Heart right ventricle (tissue), 16 donors: Measurements from ENCODE around the gene PLA2G2C. TPM values are rescaled to one million over a fixed set of nuclear protein-coding genes. Genes with fewer than 3 reads are reported as not detected.

Experiments used
- ATAC-seq, 8 donors: fragments of 200-7000 bp; cut with Tn5 transposase; one replicate each; pipeline ENCODE4 v1.9.1; 2020; ENCODE audit warnings: mild to moderate bottlenecking in 8 of 8, moderate library complexity in 8 of 8, moderate number of reproducible peaks in 1 of 8
- DNase-seq, 2 donors: peaks; one replicate each; pipeline ENCODE4 v3.0.0-alpha.2; 2020
- H3K27ac ChIP-seq, 10 donors: fragments of 200-600 bp; sonication (generic) in 2 of 10; one replicate each; pipeline versions ENCODE4 v1.5.0 to v1.8.0; 2020 to 2022; ENCODE audit warnings: mild to moderate bottlenecking in 3 of 10
- H3K27me3 ChIP-seq, 7 donors: fragments of 200-600 bp; one replicate each; pipeline ENCODE4 v1.8.0; 2021 to 2022; ENCODE audit warnings: mild to moderate bottlenecking in 2 of 7
- H3K36me3 ChIP-seq, 9 donors: fragments of 200-600 bp; sonication (generic) in 1 of 9; one replicate each; pipeline versions ENCODE4 v1.5.0 to v1.8.0; 2020 to 2022; ENCODE audit warnings: mild to moderate bottlenecking in 2 of 9
- H3K4me1 ChIP-seq, 9 donors: fragments of 200-600 bp; sonication (generic) in 1 of 9; one replicate each; pipeline versions ENCODE4 v1.5.0 to v1.8.0; 2020 to 2022; ENCODE audit warnings: mild to moderate bottlenecking in 4 of 9
- H3K4me3 ChIP-seq, 10 donors: fragments of 200-600 bp; sonication (generic) in 2 of 10; one replicate each; pipeline versions ENCODE4 v1.5.0 to v1.8.0; 2020 to 2022; ENCODE audit warnings: mild to moderate bottlenecking in 7 of 10, moderate library complexity in 2 of 10
- H3K9me3 ChIP-seq, 11 donors: fragments of 200-600 bp in 10 of 11; sonication (generic) in 2 of 11; one replicate each; pipeline versions ENCODE4 v1.5.0 to v1.8.0; 2013 to 2022; ENCODE audit warnings: mild to moderate bottlenecking in 2 of 11, control low read depth in 1 of 11, moderate library complexity in 1 of 11
- CTCF ChIP-seq, 9 donors: fragments of 200-600 bp; sonication (generic) in 2 of 9; IDR thresholded peaks; one replicate each; pipeline versions ENCODE4 v1.5.0 to v1.8.0; 2021 to 2022; ENCODE audit warnings: antibody characterized with exemption in 9 of 9, mild to moderate bottlenecking in 5 of 9, moderate library complexity in 1 of 9
- WGBS, 2 donors: extraction: QIAGEN DNeasy Blood & Tissue Kit; methylation state at CpG; one replicate each; pipeline ENCODE4 v1.1.7; 2013; ENCODE audit warnings: inconsistent platforms in 1 of 2; 5-methylcytosine and 5-hydroxymethylcytosine counted together
- intact Hi-C, 10 donors: fragments of 100-400 bp; cut with DNase I; formaldehyde crosslinking; loops; one replicate each; pipeline versions ENCODE4 v1.11.1 to v1.14.2; 2022
- polyA plus RNA-seq, 2 donors: library from polyadenylated mRNA; stranded (reverse); fragments of 200-250 nt; gene quantifications; one replicate each; pipeline ENCODE4 v1.2.3, GENCODE V29; 2013
- total RNA-seq, 10 donors: library from RNA; stranded (reverse); fragmentation: NEBNext Ultra II Directional in 3 of 10; extraction: Animal tissue kit (Norgen Biotek cat#: 25700) in 3 of 10; gene quantifications; one replicate each; pipeline versions ENCODE4 v1.2.1 to v1.2.4, GENCODE V29; 2021 to 2023
- donor health status: Arrhythmogenic right ventricular cardiomyopathy.
- donor health status: ischemic (EF 13 %, LVEDD 7.1; RV severe dilation, severe dysfunction).
- donor health status: healthy with polysubstance abuse.
- donor health status: DM: no; HTN: yes; CAD: no.
- donor health status: DM: no; HTN: no; CAD: no.
- donor health status: ischemic (EF 25% LVEDD 6.9; RV normal size, moderate dysfunction).
- donor health status: ischemic (EF 25% LVEDD 5.7; RV mildly dilated, moderate dysfunction).
- donor health status: healthy.
- donor health status: DM: yes; HTN: yes; CAD: no.
- donor health status: Ischemic cardiomyopathy.
- donor health status: ischemic (EF 35%, LVEDD 5.7; RV mildly dilated, moderate dysfunction).
- donor health status: nonischemic (EF 11% LVEDD 7.7; RV severe dilation, severe dysfunction).
- donor health status: DM: yes; HTN: yes; CAD: no.
- donor health status: PGD.
- donor health status: ischemic (EF 29% LVEDD 5.4; RV normal size, mild dysfunction).
- donor health status: nonischemic (EF 23%, LVEDD 6.1; RV moderate dilation, normal function).

Gene PLA2G2C
- total and polyA plus RNA-seq, 12 donors, result not detected

- H3K27ac ChIP-seq, result no peak overlapping the region
- no peaks in the 10 kb centered on the region for H3K36me3 ChIP-seq
- 92 to 94% methylated on average over 10 of the region's 10 CpGs for WGBS, 2 donors
- ATAC-seq (peak in 2 of 8 donors; percentile 22 to 26), DNase-seq (no peak)
- TF ChIP-seq CTCF (IDR thresholded peaks at IDR 0.05), result no peak
- H3K9me3 ChIP-seq, result peaks cover 0 to 17% (median 0%) of the 10 kb centered on the region in 11 donors
- intact Hi-C loops, result no loop called here
- H3K27me3 ChIP-seq, result peaks cover 0 to under 1% (median 0%) of the 10 kb centered on the region in 7 donors
- H3K4me3 ChIP-seq, result no peak overlapping the region
- H3K4me1 ChIP-seq, result peaks cover 0 to 11% (median 0%) of the 10 kb centered on the region in 9 donors
These were observed 59.4 kb downstream of the PLA2G2C start for GRCh38 chr1:20126806-20127440.

GRCh38 chr1:20126041-20126805 lies 60.1 kb downstream of the PLA2G2C start:
- peak in 2 of 8 donors; percentile 26 to 56 for ATAC-seq
- WGBS, 2 donors, result 69 to 75% methylated on average over 9 of the region's 9 CpGs

GRCh38 chr1:20125100-20125499 lies 61.2 kb downstream of the PLA2G2C start:
- H3K27ac ChIP-seq, result no peak overlapping the region
- DNase-seq (no peak), ATAC-seq (peak in 1 of 8 donors; percentile 39)
- intact Hi-C loops, result no loop called here
- WGBS, 2 donors, result 68 to 71% methylated on average over 10 of the region's 10 CpGs
- peaks cover 0 to 7% (median 0%) of the 10 kb centered on the region in 7 donors for H3K27me3 ChIP-seq
- no peaks in the 10 kb centered on the region for H3K36me3 ChIP-seq
- peaks cover 0 to 11% (median 0%) of the 10 kb centered on the region in 9 donors for H3K4me1 ChIP-seq
- no peak for TF ChIP-seq CTCF (IDR thresholded peaks at IDR 0.05)
- no peak overlapping the region for H3K4me3 ChIP-seq
- peaks cover 0 to 13% (median 0%) of the 10 kb centered on the region in 11 donors for H3K9me3 ChIP-seq

More at GRCh38 chr1:20126041-20126805, 60.1 kb downstream of the PLA2G2C start:
- Histone ChIP-seq H3K36me3 (no peaks in the 10 kb centered on the region), H3K9me3 (peaks cover 0 to 17% (median 0%) of the 10 kb centered on the region in 11 donors), H3K4me1 (peaks cover 0 to 11% (median 0%) of the 10 kb centered on the region in 9 donors), H3K27ac (no peak overlapping the region), H3K4me3 (no peak overlapping the region), H3K27me3 (peaks cover 0 to 4% (median 0%) of the 10 kb centered on the region in 7 donors)
- DNase-seq, result no peak
- TF ChIP-seq CTCF (IDR thresholded peaks at IDR 0.05), result no peak
- intact Hi-C loops, result no loop called here

GRCh38 chr1:20124456-20125057 lies 61.8 kb downstream of the PLA2G2C start:
- intact Hi-C loops, result no loop called here
- Histone ChIP-seq H3K9me3 (peaks cover 0 to 8% (median 0%) of the 10 kb centered on the region in 11 donors), H3K4me1 (peaks cover 0 to 11% (median 0%) of the 10 kb centered on the region in 9 donors), H3K36me3 (no peaks in the 10 kb centered on the region), H3K4me3 (no peak overlapping the region), H3K27ac (no peak overlapping the region), H3K27me3 (peaks cover 0 to 7% (median 0%) of the 10 kb centered on the region in 7 donors)
- ATAC-seq (peak in 6 of 8 donors; percentile 50 to 91 (median 72)), DNase-seq (no peak)
- WGBS, 2 donors, result 55 to 77% methylated on average over 7 of the region's 7 CpGs
- no peak for TF ChIP-seq CTCF (IDR thresholded peaks at IDR 0.05)
